SK-N-SH (cell line): ENCODE data around the gene MUSK. TPM values are rescaled to one million over a fixed set of nuclear protein-coding genes. Genes with fewer than 3 reads are reported as not detected.

Source experiments
- CTCF ChIA-PET: fragments of 300-600, 350-600 bp; formaldehyde crosslinking; extraction: SDS; loops from one replicate; lab custom pipeline; 2021; lab: Yijun Ruan, JAX
- POLR2A ChIA-PET: fragments of 350-600 bp; sonication (Branson Sonifier 250); formaldehyde crosslinking; extraction: SDS; loops from one replicate; lab custom pipeline; 2020; ENCODE audit warnings: antibody characterized with exemption, inconsistent platforms; lab: Yijun Ruan, JAX
- DNase-seq: peaks from one replicate; pipeline ENCODE4 v3.0.0; 2012
- H2AFZ ChIP-seq: fragments of 200-600 bp; sonication (generic); 2 replicates; pipeline ENCODE4 v1.8.1; 2016; ENCODE audit warnings: antibody characterized with exemption, mild to moderate bottlenecking, low read depth
- H3F3A ChIP-seq: fragments of 200-600 bp; sonication (generic); replicated peaks from 2 replicates; pipeline ENCODE3; 2016; ENCODE audit warnings: antibody characterized with exemption, mild to moderate bottlenecking; ENCODE audit not compliant: insufficient read depth
- H3K27ac ChIP-seq, 2 experiments: fragments of 200-500 bp in 1 of 2; fragments of 200-600 bp in 1 of 2; sonication (Bioruptor generic) in 1 of 2; sonication (generic), shearing (Covaris generic) in 1 of 2; 2 replicates each; pipeline versions ENCODE4 v1.5.1 to v1.6.1; 2014 to 2016; ENCODE audit warnings: low read depth in 2 of 2, inconsistent platforms in 1 of 2, low read length in 1 of 2, mild to moderate bottlenecking in 1 of 2, mixed read lengths in 1 of 2
- H3K27me3 ChIP-seq: fragments of 200-600 bp; sonication (generic), shearing (Covaris generic); 2 replicates; pipeline ENCODE4 v1.6.1; 2016; ENCODE audit warnings: mixed run types; ENCODE audit not compliant: insufficient read depth
- H3K36me3 ChIP-seq, 2 experiments: fragments of 200-500 bp in 1 of 2; fragments of 200-600 bp in 1 of 2; sonication (Bioruptor generic) in 1 of 2; sonication (generic) in 1 of 2; replicated peaks in 1 of 2; 2 replicates each; pipeline versions ENCODE3 to v1.5.1; 2014 to 2016; ENCODE audit warnings: low read length in 1 of 2, mild to moderate bottlenecking in 1 of 2; ENCODE audit not compliant: insufficient read depth in 2 of 2, control insufficient read depth in 1 of 2
- H3K4me1 ChIP-seq, 2 experiments: fragments of 200-500 bp in 1 of 2; fragments of 200-600 bp in 1 of 2; sonication (Bioruptor generic) in 1 of 2; sonication (generic), shearing (Covaris generic) in 1 of 2; 2 replicates each; pipeline versions ENCODE4 v1.5.1 to v1.6.1; 2014 to 2016; ENCODE audit warnings: low read depth in 1 of 2, low read length in 1 of 2, mixed run types in 1 of 2; ENCODE audit not compliant: insufficient read depth in 2 of 2, control insufficient read depth in 1 of 2
- H3K4me2 ChIP-seq: fragments of 200-600 bp; sonication (generic), shearing (Covaris generic); 2 replicates; pipeline ENCODE4 v1.6.1; 2017; ENCODE audit warnings: mixed run types
- H3K4me3 ChIP-seq, 2 experiments: fragments of 200-500 bp in 1 of 2; fragments of 200-600 bp in 1 of 2; sonication (Bioruptor generic) in 1 of 2; sonication (generic), shearing (Covaris generic) in 1 of 2; 2 replicates each; pipeline versions ENCODE4 v1.5.1 to v1.8.1; 2014 to 2016; ENCODE audit warnings: low read depth in 2 of 2, inconsistent platforms in 1 of 2, low read length in 1 of 2, mild to moderate bottlenecking in 1 of 2, mixed read lengths in 1 of 2, moderate library complexity in 1 of 2
- H3K79me2 ChIP-seq: fragments of 200-600 bp; sonication (generic); 2 replicates; pipeline ENCODE4 v1.8.1; 2017; ENCODE audit warnings: mild to moderate bottlenecking; ENCODE audit not compliant: insufficient read depth
- H3K9ac ChIP-seq: fragments of 200-600 bp; sonication (generic); 2 replicates; pipeline ENCODE4 v1.6.1; 2017; ENCODE audit warnings: mixed run types
- H3K9me2 ChIP-seq: fragments of 200-600 bp; sonication (generic); 2 replicates; pipeline ENCODE4 v1.6.1; 2017; ENCODE audit warnings: mixed run types
- H3K9me3 ChIP-seq: fragments of 200-600 bp; sonication (generic); 2 replicates; pipeline ENCODE4 v1.6.1; 2017; ENCODE audit warnings: mixed run types, mild to moderate bottlenecking, moderate library complexity
- H4K20me1 ChIP-seq: fragments of 200-600 bp; sonication (generic); 2 replicates; pipeline ENCODE4 v1.6.1; 2017; ENCODE audit warnings: mild to moderate bottlenecking, mixed run types; ENCODE audit not compliant: insufficient read depth
- EZH2phosphoT487 ChIP-seq: fragments of 200-600 bp; sonication (generic); IDR thresholded peaks from 2 replicates; pipeline ENCODE4 v1.6.1; 2017; ENCODE audit warnings: low read depth, mixed run types, mild to moderate bottlenecking, antibody characterized with exemption, moderate library complexity, borderline replicate concordance
- JUND ChIP-seq: IDR thresholded peaks from 2 replicates; pipeline ENCODE4 v1.4.0; 2012
- MEF2A ChIP-seq: IDR thresholded peaks from 2 replicates; pipeline ENCODE4 v1.4.0; 2012; ENCODE audit warnings: low read depth, borderline replicate concordance
- MXI1 ChIP-seq: IDR thresholded peaks from 2 replicates; pipeline ENCODE4 v1.6.1; 2012; ENCODE audit warnings: mild to moderate bottlenecking, low read depth, low read length, improper control_type of control experiment
- NFIC ChIP-seq: IDR thresholded peaks from 2 replicates; pipeline ENCODE4 v1.4.0; 2012; ENCODE audit warnings: borderline replicate concordance
- POLR2AphosphoS5 ChIP-seq: IDR thresholded peaks from 2 replicates; pipeline ENCODE4 v1.6.1; 2012; ENCODE audit warnings: low read depth, low read length
- RAD21 ChIP-seq: IDR thresholded peaks from 2 replicates; pipeline ENCODE4 v1.6.1; 2012; ENCODE audit warnings: mild to moderate bottlenecking, low read length
- RCOR1 ChIP-seq: fragments of 150-350 bp; IDR thresholded peaks from 2 replicates; pipeline ENCODE4 v1.6.1; 2017; ENCODE audit warnings: antibody characterized with exemption, low read length
- RFX5 ChIP-seq: IDR thresholded peaks from 2 replicates; pipeline ENCODE4 v1.6.1; 2012; ENCODE audit warnings: mild to moderate bottlenecking, improper control_type of control experiment, low read length
- SIN3A ChIP-seq: IDR thresholded peaks from 2 replicates; pipeline ENCODE4 v1.6.1; 2012; ENCODE audit warnings: low read depth, mild to moderate bottlenecking, low read length, moderate library complexity, borderline replicate concordance
- SMC3 ChIP-seq: IDR thresholded peaks from 2 replicates; pipeline ENCODE4 v1.6.1; 2012; ENCODE audit warnings: low read depth, low read length, improper control_type of control experiment
- TCF12 ChIP-seq: IDR thresholded peaks from 2 replicates; pipeline ENCODE4 v1.4.0; 2012
- TEAD4 ChIP-seq: IDR thresholded peaks from 2 replicates; pipeline ENCODE4 v1.4.0; 2012; ENCODE audit warnings: mild to moderate bottlenecking, borderline replicate concordance; ENCODE audit not compliant: insufficient read depth
- USF1 ChIP-seq: IDR thresholded peaks from 2 replicates; pipeline ENCODE4 v1.4.0; 2012; ENCODE audit warnings: low read depth, borderline replicate concordance
- USF2 ChIP-seq: fragments of 150-350 bp; IDR thresholded peaks from 2 replicates; pipeline ENCODE4 v1.6.1; 2017; ENCODE audit warnings: antibody characterized with exemption, low read length, low read depth, borderline replicate concordance
- WGBS: methylation state at CpG from one replicate; pipeline ENCODE4 v1.1.6; 2017; ENCODE audit warnings: low lambda C conversion rate; 5-methylcytosine and 5-hydroxymethylcytosine counted together
- polyA plus RNA-seq, 3 experiments: library from polyadenylated mRNA; depleted of rRNA; stranded (reverse); fragments of >200 nt; gene quantifications; 2 replicates each; pipeline ENCODE4 v1.2.3, GENCODE V29; 2012
- TF ChIP-seq, protein P1 (sequence below): fragments of 200-600 bp; sonication (generic); IDR thresholded peaks from 2 replicates; pipeline ENCODE4 v1.6.1; 2017; ENCODE audit warnings: antibody characterized with exemption, mild to moderate bottlenecking, moderate library complexity
- TF ChIP-seq, protein P2 (sequence below): IDR thresholded peaks from 2 replicates; pipeline ENCODE4 v1.6.1; 2012; ENCODE audit warnings: mild to moderate bottlenecking, low read depth, low read length, moderate library complexity

The MUSK gene
- polyA plus RNA-seq, 1 of the 3 experiments (the other 2 are of a cell fraction): not detected

- H2AFZ ChIP-seq: no peak overlapping the region
- H3K79me2 ChIP-seq: no peaks in the 10 kb centered on the region
- H3K9me2 ChIP-seq: no peaks in the 10 kb centered on the region
- no peak overlapping the region for H3K4me2 ChIP-seq
- no peaks in the 10 kb centered on the region for H3K9me3 ChIP-seq
- H3K9ac ChIP-seq: no peak overlapping the region
- CTCF ChIA-PET: interaction anchor here (0.6 kb wide), 1 partner anchor 184 kb away, joined by 3 read pairs; no protein-coding TSS in a partner anchor
- H4K20me1 ChIP-seq: no peaks in the 10 kb centered on the region
- H3K27ac ChIP-seq: no peak overlapping the region
- H3F3A ChIP-seq: peaks cover under 1% of the 10 kb centered on the region
- no peaks in the 10 kb centered on the region for H3K27me3 ChIP-seq
- no peaks in the 10 kb centered on the region for H3K36me3 ChIP-seq
- 96% methylated on average over 9 of the region's 9 CpGs for WGBS
- TF ChIP-seq USF1 (no peak), SIN3A (no peak), SMC3 (no peak), USF2 (no peak), TCF12 (no peak), NFIC (no peak), RCOR1 (no peak), RFX5 (no peak), EZH2phosphoT487 (no peak), MEF2A (no peak), RAD21 (no peak), TEAD4 (no peak), JUND (no peak), MXI1 (no peak), POLR2AphosphoS5 (no peak)
- TF ChIP-seq, protein P1, sequence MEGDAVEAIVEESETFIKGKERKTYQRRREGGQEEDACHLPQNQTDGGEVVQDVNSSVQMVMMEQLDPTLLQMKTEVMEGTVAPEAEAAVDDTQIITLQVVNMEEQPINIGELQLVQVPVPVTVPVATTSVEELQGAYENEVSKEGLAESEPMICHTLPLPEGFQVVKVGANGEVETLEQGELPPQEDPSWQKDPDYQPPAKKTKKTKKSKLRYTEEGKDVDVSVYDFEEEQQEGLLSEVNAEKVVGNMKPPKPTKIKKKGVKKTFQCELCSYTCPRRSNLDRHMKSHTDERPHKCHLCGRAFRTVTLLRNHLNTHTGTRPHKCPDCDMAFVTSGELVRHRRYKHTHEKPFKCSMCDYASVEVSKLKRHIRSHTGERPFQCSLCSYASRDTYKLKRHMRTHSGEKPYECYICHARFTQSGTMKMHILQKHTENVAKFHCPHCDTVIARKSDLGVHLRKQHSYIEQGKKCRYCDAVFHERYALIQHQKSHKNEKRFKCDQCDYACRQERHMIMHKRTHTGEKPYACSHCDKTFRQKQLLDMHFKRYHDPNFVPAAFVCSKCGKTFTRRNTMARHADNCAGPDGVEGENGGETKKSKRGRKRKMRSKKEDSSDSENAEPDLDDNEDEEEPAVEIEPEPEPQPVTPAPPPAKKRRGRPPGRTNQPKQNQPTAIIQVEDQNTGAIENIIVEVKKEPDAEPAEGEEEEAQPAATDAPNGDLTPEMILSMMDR: no peak
- TF ChIP-seq, protein P2, sequence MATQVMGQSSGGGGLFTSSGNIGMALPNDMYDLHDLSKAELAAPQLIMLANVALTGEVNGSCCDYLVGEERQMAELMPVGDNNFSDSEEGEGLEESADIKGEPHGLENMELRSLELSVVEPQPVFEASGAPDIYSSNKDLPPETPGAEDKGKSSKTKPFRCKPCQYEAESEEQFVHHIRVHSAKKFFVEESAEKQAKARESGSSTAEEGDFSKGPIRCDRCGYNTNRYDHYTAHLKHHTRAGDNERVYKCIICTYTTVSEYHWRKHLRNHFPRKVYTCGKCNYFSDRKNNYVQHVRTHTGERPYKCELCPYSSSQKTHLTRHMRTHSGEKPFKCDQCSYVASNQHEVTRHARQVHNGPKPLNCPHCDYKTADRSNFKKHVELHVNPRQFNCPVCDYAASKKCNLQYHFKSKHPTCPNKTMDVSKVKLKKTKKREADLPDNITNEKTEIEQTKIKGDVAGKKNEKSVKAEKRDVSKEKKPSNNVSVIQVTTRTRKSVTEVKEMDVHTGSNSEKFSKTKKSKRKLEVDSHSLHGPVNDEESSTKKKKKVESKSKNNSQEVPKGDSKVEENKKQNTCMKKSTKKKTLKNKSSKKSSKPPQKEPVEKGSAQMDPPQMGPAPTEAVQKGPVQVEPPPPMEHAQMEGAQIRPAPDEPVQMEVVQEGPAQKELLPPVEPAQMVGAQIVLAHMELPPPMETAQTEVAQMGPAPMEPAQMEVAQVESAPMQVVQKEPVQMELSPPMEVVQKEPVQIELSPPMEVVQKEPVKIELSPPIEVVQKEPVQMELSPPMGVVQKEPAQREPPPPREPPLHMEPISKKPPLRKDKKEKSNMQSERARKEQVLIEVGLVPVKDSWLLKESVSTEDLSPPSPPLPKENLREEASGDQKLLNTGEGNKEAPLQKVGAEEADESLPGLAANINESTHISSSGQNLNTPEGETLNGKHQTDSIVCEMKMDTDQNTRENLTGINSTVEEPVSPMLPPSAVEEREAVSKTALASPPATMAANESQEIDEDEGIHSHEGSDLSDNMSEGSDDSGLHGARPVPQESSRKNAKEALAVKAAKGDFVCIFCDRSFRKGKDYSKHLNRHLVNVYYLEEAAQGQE: no peak
- H3K4me1 ChIP-seq: no peaks in the 10 kb centered on the region; a peak in 2 of 4 replicates
- no peak for DNase-seq
- no peak overlapping the region for H3K4me3 ChIP-seq
- POLR2A ChIA-PET: no interaction called here
Measured at GRCh38 chr9:110842169-110842568, 173.6 kb downstream of the MUSK start.
